Kidney (tissue), 14 donors: ENCODE results near the gene KRTAP4-11. TPM values are rescaled to one million over a fixed set of nuclear protein-coding genes. Genes with fewer than 3 reads are reported as not detected.
"Not testable (repeated sequence)": the region's sequence is repeated elsewhere in the genome, so short reads cannot be mapped to it uniquely, and the experiment has no call there.

Source experiments
- DNase-seq, 5 donors: peaks; one replicate each; pipeline ENCODE4 v3.0.0-alpha.2; 2013 to 2020
- FAIRE-seq: peaks from 2 replicates; lab custom pipeline; 2012; peaks lifted over from hg19 to GRCh38; lab: Jason Lieb, UNC
- H3K27ac ChIP-seq, 2 donors: one replicate each; pipeline ENCODE4 v1.7.0; 2013; ENCODE audit warnings: low read depth in 2 of 2, low read length in 2 of 2, inconsistent platforms in 1 of 2
- H3K27me3 ChIP-seq: one replicate; pipeline ENCODE4 v1.7.1; 2013; ENCODE audit warnings: low read length, inconsistent platforms; ENCODE audit not compliant: control insufficient read depth, insufficient read depth
- H3K36me3 ChIP-seq, 3 donors: one replicate each; pipeline versions ENCODE4 v1.7.0 to v1.7.1; 2013; ENCODE audit warnings: low read length in 3 of 3, control low read depth in 1 of 3, inconsistent platforms in 1 of 3; ENCODE audit not compliant: insufficient read depth in 3 of 3, control insufficient read depth in 2 of 3
- H3K4me1 ChIP-seq, 3 donors: one replicate each; pipeline versions ENCODE4 v1.7.0 to v1.7.1; 2013; ENCODE audit warnings: low read length in 3 of 3, inconsistent platforms in 1 of 3, low read depth in 1 of 3; ENCODE audit not compliant: control insufficient read depth in 2 of 3, insufficient read depth in 2 of 3
- H3K4me3 ChIP-seq, 3 donors: one replicate each; pipeline versions ENCODE4 v1.7.0 to v1.8.1; 2013; ENCODE audit warnings: low read length in 3 of 3, control low read depth in 1 of 3, inconsistent platforms in 1 of 3
- H3K9ac ChIP-seq, 3 donors: one replicate each; pipeline versions ENCODE4 v1.7.0 to v1.7.1; 2013; ENCODE audit warnings: low read length in 3 of 3, control low read depth in 1 of 3, inconsistent platforms in 1 of 3
- H3K9me3 ChIP-seq, 3 donors: one replicate each; pipeline versions ENCODE4 v1.7.0 to v1.7.1; 2013; ENCODE audit warnings: low read length in 3 of 3, control low read depth in 1 of 3, inconsistent platforms in 1 of 3; ENCODE audit not compliant: control insufficient read depth in 2 of 3, insufficient read depth in 1 of 3
- intact Hi-C: fragments of 100-400 bp; cut with DNase I; formaldehyde crosslinking; loops from one replicate; pipeline ENCODE4 v1.11.1; 2022
- polyA plus RNA-seq: library from polyadenylated mRNA; stranded (reverse); fragments of 350-450 nt; fragmentation: Illumina TruSeq; extraction: RNeasy Lipid Tissue Mini Kit (QIAGEN cat#74804); gene quantifications from one replicate; pipeline ENCODE4 v1.2.3, GENCODE V29; 2014; ENCODE audit warnings: low read depth, low replicate concordance; ENCODE audit not compliant: insufficient read depth
- total RNA-seq: library from RNA; stranded (reverse); fragmentation: NEBNext Ultra II Directional; extraction: Animal tissue kit (Norgen Biotek cat#: 25700); gene quantifications from one replicate; pipeline ENCODE4 v1.2.1, GENCODE V29; 2021
- TF ChIP-seq, protein P1 (sequence below): IDR thresholded peaks from 3 replicates; pipeline ENCODE4 v1.5.1; 2012; ENCODE audit warnings: mild to moderate bottlenecking, moderate library complexity, borderline replicate concordance; ENCODE audit not compliant: insufficient read depth; ENCODE audit errors: extremely low read depth
- donor health status: control.
- donor health status: control.
- donor health status: control.
- donor health status: control.
- donor health status: control.
- donor health status: DM: yes; HTN: yes; CAD: no.
- donor health status: Normal renal cell carcinoma (clear cell type).

KRTAP4-11 gene
- total and polyA plus RNA-seq, 2 donors from 2014 or later, result not detected

DNA sequence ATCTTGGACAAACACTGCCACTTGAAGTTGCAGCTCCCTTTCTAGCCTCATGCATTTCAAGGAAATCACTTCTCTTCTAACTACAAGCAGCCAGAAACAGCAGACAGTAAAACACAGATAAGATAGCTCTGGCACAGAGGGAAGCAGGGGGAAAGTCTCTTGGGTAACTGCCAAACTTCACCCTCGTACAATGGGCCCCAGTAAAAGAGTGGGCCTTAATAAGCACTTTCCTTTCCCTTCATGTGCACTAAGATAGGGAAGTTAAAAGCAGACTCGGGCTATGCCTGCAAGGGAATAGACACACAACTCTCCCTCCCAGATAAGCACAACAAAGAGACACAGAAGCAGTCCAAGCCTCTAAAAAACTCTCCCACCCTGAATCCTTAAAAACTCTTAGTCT is 35.7 kb upstream of the KRTAP4-11 start:
- Histone ChIP-seq H3K9ac (no peak overlapping the region), H3K27me3 (no peaks in the 10 kb centered on the region), H3K4me3 (no peak overlapping the region), H3K36me3 (no peaks in the 10 kb centered on the region), H3K9me3 (no peaks in the 10 kb centered on the region), H3K27ac (no peak overlapping the region), H3K4me1 (no peaks in the 10 kb centered on the region)
- no peak for FAIRE-seq
- TF ChIP-seq, protein P1, sequence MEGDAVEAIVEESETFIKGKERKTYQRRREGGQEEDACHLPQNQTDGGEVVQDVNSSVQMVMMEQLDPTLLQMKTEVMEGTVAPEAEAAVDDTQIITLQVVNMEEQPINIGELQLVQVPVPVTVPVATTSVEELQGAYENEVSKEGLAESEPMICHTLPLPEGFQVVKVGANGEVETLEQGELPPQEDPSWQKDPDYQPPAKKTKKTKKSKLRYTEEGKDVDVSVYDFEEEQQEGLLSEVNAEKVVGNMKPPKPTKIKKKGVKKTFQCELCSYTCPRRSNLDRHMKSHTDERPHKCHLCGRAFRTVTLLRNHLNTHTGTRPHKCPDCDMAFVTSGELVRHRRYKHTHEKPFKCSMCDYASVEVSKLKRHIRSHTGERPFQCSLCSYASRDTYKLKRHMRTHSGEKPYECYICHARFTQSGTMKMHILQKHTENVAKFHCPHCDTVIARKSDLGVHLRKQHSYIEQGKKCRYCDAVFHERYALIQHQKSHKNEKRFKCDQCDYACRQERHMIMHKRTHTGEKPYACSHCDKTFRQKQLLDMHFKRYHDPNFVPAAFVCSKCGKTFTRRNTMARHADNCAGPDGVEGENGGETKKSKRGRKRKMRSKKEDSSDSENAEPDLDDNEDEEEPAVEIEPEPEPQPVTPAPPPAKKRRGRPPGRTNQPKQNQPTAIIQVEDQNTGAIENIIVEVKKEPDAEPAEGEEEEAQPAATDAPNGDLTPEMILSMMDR, result no peak
- intact Hi-C loops, result no loop called here
- no peak for DNase-seq

DNA sequence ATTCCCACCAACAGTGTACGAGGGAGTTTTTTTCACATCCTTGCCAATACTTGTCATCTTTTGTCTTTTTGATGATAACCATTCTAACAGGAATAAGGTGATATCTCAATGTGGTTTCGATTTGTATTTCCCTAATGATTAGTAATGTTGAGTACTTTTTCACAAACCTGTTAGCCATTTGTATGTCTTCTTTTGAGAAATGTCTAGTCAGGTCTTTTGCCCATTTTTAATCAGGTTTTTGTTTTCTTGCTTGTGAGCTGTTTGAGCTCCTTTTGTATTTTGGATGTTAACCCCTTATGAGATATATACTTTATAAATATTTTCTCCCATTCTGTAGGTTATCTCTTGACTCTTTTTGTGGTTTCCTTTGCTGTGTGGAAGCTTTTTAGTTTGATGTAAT is 33.4 kb upstream of the KRTAP4-11 start:
- H3K27ac ChIP-seq, result no peak overlapping the region
- TF ChIP-seq, protein P1, result no peak
- no peaks in the 10 kb centered on the region for H3K36me3 ChIP-seq
- DNase-seq, result no peak
- H3K9ac ChIP-seq, result no peak overlapping the region
- H3K4me3 ChIP-seq, result no peak overlapping the region
- intact Hi-C loops, result no loop called here
- no peaks in the 10 kb centered on the region for H3K27me3 ChIP-seq
- H3K4me1 ChIP-seq, result no peaks in the 10 kb centered on the region
- H3K9me3 ChIP-seq, result no peaks in the 10 kb centered on the region
- FAIRE-seq, result no peak

DNA sequence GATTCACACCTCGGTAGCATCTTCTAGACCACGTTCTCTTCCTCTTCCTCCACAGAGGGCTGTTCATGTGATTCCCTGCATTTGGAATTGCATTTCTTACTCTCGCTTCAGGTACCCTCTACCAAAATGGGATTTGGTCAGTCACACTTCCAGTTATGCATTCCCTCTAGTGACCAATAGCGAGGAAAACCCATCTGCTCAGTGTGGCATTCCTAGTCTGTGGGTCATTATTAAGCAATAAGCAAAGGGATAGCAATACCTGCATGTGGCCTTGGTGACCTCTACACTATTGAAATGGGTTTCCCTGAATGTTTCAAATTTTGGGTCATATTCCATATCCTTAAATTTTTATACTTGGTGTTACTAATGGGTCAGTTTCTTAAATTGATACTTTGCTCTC is 31.9 kb upstream of the KRTAP4-11 start:
- Histone ChIP-seq H3K4me1 (no peaks in the 10 kb centered on the region), H3K9ac (no peak overlapping the region), H3K4me3 (no peak overlapping the region), H3K36me3 (no peaks in the 10 kb centered on the region), H3K27ac (no peak overlapping the region), H3K9me3 (no peaks in the 10 kb centered on the region), H3K27me3 (no peaks in the 10 kb centered on the region)
- FAIRE-seq (no peak), DNase-seq (no peak)
- intact Hi-C loops, result no loop called here
- TF ChIP-seq, protein P1, result no peak

DNA sequence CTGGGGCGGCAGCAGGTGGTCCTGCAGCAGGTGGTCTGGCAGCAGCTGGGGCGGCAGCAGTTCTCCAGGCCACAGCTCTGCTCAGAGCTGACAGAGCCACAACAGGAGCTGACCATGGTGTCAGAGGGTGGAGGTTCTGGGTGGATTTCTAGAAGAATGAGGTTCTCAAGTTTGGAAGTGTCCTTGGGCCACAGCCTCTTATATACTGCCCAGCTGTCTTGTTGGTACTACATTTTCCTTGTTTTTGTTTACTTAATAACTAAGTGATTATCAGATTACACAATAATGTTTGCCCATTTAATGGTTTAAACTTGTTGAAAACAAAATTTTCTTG is 31.4 kb upstream of the KRTAP4-11 start, which contains the start of gene KRTAP4-5:
Gene KRTAP4-5, minus strand, starts transcription at position 174 of the 334 bp plus-strand sequence. Its CDS starts 58 bp downstream, at position 116.
- intact Hi-C loops, result no loop called here
- Histone ChIP-seq H3K9me3 (no peaks in the 10 kb centered on the region), H3K27me3 (no peaks in the 10 kb centered on the region), H3K4me3 (no peak within 1 kb of the TSS), H3K9ac (no peak within 1 kb of the TSS), H3K4me1 (no peaks in the 10 kb centered on the region), H3K27ac (no peak within 1 kb of the TSS), H3K36me3 (no peaks in the 10 kb centered on the region)
- FAIRE-seq (no peak), DNase-seq (no peak)
- TF ChIP-seq, protein P1, result no peak

DNA sequence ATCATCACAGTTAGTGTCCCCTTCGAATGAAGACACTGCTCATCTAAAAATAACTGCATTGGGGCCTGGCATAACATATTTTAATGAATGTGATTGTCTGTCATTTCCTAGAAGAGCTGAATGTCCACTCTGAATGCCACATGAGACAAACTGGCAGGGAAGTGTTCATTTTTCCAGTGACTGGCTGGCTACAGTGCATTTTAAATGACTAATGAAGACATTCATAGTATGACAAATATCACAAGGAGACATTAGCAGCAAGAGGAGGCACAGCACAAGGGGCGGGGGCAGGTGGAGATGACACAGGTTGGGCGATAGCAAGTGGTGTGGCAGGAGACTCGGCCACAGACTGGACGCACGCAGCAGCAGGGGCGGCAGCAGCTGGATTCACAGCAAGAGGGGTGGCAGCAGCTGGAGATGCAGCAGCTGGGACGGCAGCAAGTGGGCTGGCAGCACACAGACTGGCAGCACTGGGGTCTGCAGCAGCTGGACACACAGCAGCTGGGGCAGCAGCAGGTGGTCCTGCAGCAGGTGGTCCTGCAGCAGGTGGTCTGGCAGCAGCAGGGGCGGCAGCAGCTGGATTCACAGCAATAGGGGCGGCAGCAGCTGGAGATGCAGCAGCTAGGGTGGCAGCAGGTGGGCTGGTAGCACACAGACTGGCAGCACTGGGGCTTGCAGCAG is 30.9 kb upstream of the KRTAP4-11 start:
- H3K27me3 ChIP-seq, H3K9me3 ChIP-seq, H3K27ac ChIP-seq, DNase-seq, H3K9ac ChIP-seq, intact Hi-C loops, H3K36me3 ChIP-seq, FAIRE-seq, H3K4me1 ChIP-seq, H3K4me3 ChIP-seq: not testable (repeated sequence)
